Mesenchymal stem cell (in vitro differentiated cells and primary cell): ENCODE data around the gene CCDC178.
A peak's percentile ranks its signal among the peaks of the same experiment; 100 is the strongest.

Source experiments
- DNase-seq: peaks from one replicate; pipeline ENCODE4 v3.0.0-alpha.2; 2013
- H2AFZ ChIP-seq: one replicate; pipeline ENCODE4 v1.6.1; 2013; ENCODE audit warnings: low read depth, mild to moderate bottlenecking, control low read depth, inconsistent platforms, low read length, moderate library complexity
- H2AK5ac ChIP-seq: 2 replicates; pipeline ENCODE4 v1.6.1; 2013; ENCODE audit warnings: low read length, moderate library complexity, mild to moderate bottlenecking, inconsistent platforms; ENCODE audit not compliant: severe bottlenecking
- H2BK120ac ChIP-seq: one replicate; pipeline ENCODE4 v1.6.1; 2013; ENCODE audit warnings: low read depth, mild to moderate bottlenecking, inconsistent platforms, low read length, moderate library complexity
- H2BK12ac ChIP-seq, 2 experiments: one replicate each; pipeline ENCODE4 v1.6.1; 2013; ENCODE audit warnings: inconsistent platforms in 2 of 2, low read length in 2 of 2, mild to moderate bottlenecking in 2 of 2, moderate library complexity in 2 of 2, control low read depth in 1 of 2
- H2BK15ac ChIP-seq: one replicate; pipeline ENCODE4 v1.6.1; 2013; ENCODE audit warnings: mild to moderate bottlenecking, low read depth, inconsistent platforms; ENCODE audit not compliant: poor library complexity, severe bottlenecking
- H2BK5ac ChIP-seq: 2 replicates; pipeline ENCODE4 v1.6.1; 2013; ENCODE audit warnings: low read depth, mild to moderate bottlenecking, low read length, control low read depth, inconsistent platforms; ENCODE audit not compliant: poor library complexity, severe bottlenecking
- H3K14ac ChIP-seq, 2 experiments: one replicate each; pipeline ENCODE4 v1.6.1; 2013; ENCODE audit warnings: inconsistent platforms in 2 of 2, low read length in 2 of 2, control low read depth in 1 of 2, mild to moderate bottlenecking in 1 of 2, moderate library complexity in 1 of 2
- H3K18ac ChIP-seq, 2 experiments: one replicate each; pipeline ENCODE4 v1.6.1; 2013; ENCODE audit warnings: inconsistent platforms in 2 of 2, low read length in 2 of 2, control low read depth in 1 of 2, low read depth in 1 of 2, mild to moderate bottlenecking in 1 of 2
- H3K23ac ChIP-seq, 2 experiments: one replicate each; pipeline ENCODE4 v1.6.1; 2013; ENCODE audit warnings: inconsistent platforms in 2 of 2, low read length in 2 of 2, mild to moderate bottlenecking in 2 of 2, moderate library complexity in 2 of 2, control low read depth in 1 of 2
- H3K27ac ChIP-seq: 2 replicates; pipeline ENCODE4 v1.5.1; 2013; ENCODE audit warnings: mild to moderate bottlenecking, moderate library complexity, low read length, control low read depth, inconsistent platforms; ENCODE audit not compliant: poor library complexity, severe bottlenecking
- H3K27me3 ChIP-seq, 2 experiments: 2 replicates each; pipeline versions ENCODE4 v1.6.1 to v1.7.0; 2013; ENCODE audit warnings: low read length in 2 of 2, mild to moderate bottlenecking in 2 of 2, moderate library complexity in 2 of 2, control low read depth in 1 of 2, inconsistent platforms in 1 of 2; ENCODE audit not compliant: control insufficient read depth in 1 of 2, insufficient read depth in 1 of 2
- H3K36me3 ChIP-seq, 2 experiments: 2 replicates each; pipeline versions ENCODE4 v1.6.1 to v1.7.0; 2013; ENCODE audit warnings: low read length in 2 of 2, control low read depth in 1 of 2, inconsistent platforms in 1 of 2, low read depth in 1 of 2, mild to moderate bottlenecking in 1 of 2; ENCODE audit not compliant: insufficient read depth in 2 of 2, control insufficient read depth in 1 of 2
- H3K4ac ChIP-seq, 2 experiments: one replicate each; pipeline ENCODE4 v1.6.1; 2013; ENCODE audit warnings: inconsistent platforms in 2 of 2, low read length in 2 of 2, mild to moderate bottlenecking in 2 of 2, moderate library complexity in 2 of 2, control low read depth in 1 of 2, low read depth in 1 of 2
- H3K4me1 ChIP-seq: 2 replicates; pipeline ENCODE4 v1.6.1; 2013; ENCODE audit warnings: low read depth, low read length, control low read depth; ENCODE audit not compliant: control insufficient read depth, insufficient read depth
- H3K4me2 ChIP-seq: 2 replicates; pipeline ENCODE4 v1.6.1; 2013; ENCODE audit warnings: low read length, mild to moderate bottlenecking, inconsistent platforms; ENCODE audit not compliant: poor library complexity, severe bottlenecking
- H3K4me3 ChIP-seq, 2 experiments: 2 replicates each; pipeline versions ENCODE4 v1.5.1 to v1.7.0; 2013; ENCODE audit warnings: low read length in 2 of 2, mild to moderate bottlenecking in 2 of 2, control low read depth in 1 of 2, low read depth in 1 of 2; ENCODE audit not compliant: insufficient read depth in 1 of 2
- H3K79me1 ChIP-seq: replicated peaks from 2 replicates; pipeline ENCODE4 v1.6.1; 2013; ENCODE audit warnings: mild to moderate bottlenecking, control low read depth, low read length, inconsistent platforms; ENCODE audit not compliant: poor library complexity, severe bottlenecking
- H3K9ac ChIP-seq: 2 replicates; pipeline ENCODE4 v1.7.0; 2013; ENCODE audit warnings: mild to moderate bottlenecking, low read length, moderate library complexity
- H3K9me3 ChIP-seq: 2 replicates; pipeline ENCODE4 v1.7.0; 2013; ENCODE audit warnings: mild to moderate bottlenecking, low read length; ENCODE audit not compliant: control insufficient read depth
- H4K8ac ChIP-seq: one replicate; pipeline ENCODE4 v1.6.1; 2013; ENCODE audit warnings: inconsistent platforms, mild to moderate bottlenecking, low read length, moderate library complexity
- H4K91ac ChIP-seq: one replicate; pipeline ENCODE4 v1.6.1; 2013; ENCODE audit warnings: mild to moderate bottlenecking, low read length, inconsistent platforms
- WGBS: methylation state at CpG from one replicate; pipeline ENCODE4 v1.1.7; 2013; ENCODE audit warnings: mixed read lengths; 5-methylcytosine and 5-hydroxymethylcytosine counted together

Gene CCDC178

DNA sequence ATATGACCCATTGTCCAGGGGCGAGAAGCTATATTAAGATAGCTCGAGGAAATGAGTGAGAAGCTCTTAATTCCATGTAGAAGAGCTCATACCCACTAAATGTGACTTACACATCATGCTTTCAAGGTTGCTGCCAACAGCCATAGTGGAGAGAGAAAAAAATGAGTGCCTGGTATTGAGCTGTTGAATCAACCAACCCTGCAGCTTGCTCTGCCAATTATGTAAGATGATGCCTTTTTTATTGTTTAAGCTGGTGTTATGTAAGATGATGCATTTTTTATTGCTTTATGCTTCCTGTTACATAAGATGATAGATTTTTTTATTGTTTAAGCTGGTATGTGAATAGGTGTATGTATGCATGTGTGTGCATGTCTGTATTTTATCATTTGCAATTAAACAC lies 228.2 kb downstream of the CCDC178 start:
- Histone ChIP-seq H2BK15ac (no peak overlapping the region), H3K9ac (no peak overlapping the region), H4K8ac (no peak overlapping the region), H2AFZ (no peak overlapping the region), H3K18ac (no peak overlapping the region), H2BK5ac (no peak overlapping the region), H3K27ac (no peak overlapping the region), H2AK5ac (no peak overlapping the region), H3K36me3 (no peaks in the 10 kb centered on the region), H3K4ac (no peak overlapping the region), H3K4me1 (no peaks in the 10 kb centered on the region), H2BK12ac (no peak overlapping the region), H3K14ac (no peak overlapping the region), H2BK120ac (no peak overlapping the region), H3K4me2 (no peak overlapping the region), H3K27me3 (peaks cover 0 to 5% of the 10 kb centered on the region in 2 experiments), H3K9me3 (no peaks in the 10 kb centered on the region), H3K23ac (no peak overlapping the region), H3K79me1 (no peaks in the 10 kb centered on the region), H3K4me3 (no peak overlapping the region), H4K91ac (no peak overlapping the region)
- WGBS: no CpG with 5 or more reads among the region's 2 CpGs
- DNase-seq: no peak

GRCh38 chr18:33210575-33211189 lies 229.8 kb downstream of the CCDC178 start:
- H2BK12ac ChIP-seq: no peak overlapping the region
- DNase-seq: peak; percentile 46
- H2BK15ac ChIP-seq: no peak overlapping the region
- no peak overlapping the region for H3K4me3 ChIP-seq
- 20% methylated on average over 2 of the region's 6 CpGs for WGBS
- no peak overlapping the region for H3K23ac ChIP-seq
- H2BK120ac ChIP-seq: no peak overlapping the region
- no peak overlapping the region for H3K27ac ChIP-seq
- H3K27me3 ChIP-seq: peaks cover 0 to 5% of the 10 kb centered on the region in 2 experiments
- H3K9ac ChIP-seq: no peak overlapping the region
- H3K4ac ChIP-seq: no peak overlapping the region
- H3K4me1 ChIP-seq: no peaks in the 10 kb centered on the region
- no peaks in the 10 kb centered on the region for H3K9me3 ChIP-seq
- no peaks in the 10 kb centered on the region for H3K36me3 ChIP-seq
- H2AK5ac ChIP-seq: no peak overlapping the region
- peak overlapping the region; percentile 43 for H3K4me2 ChIP-seq
- H2AFZ ChIP-seq: no peak overlapping the region
- no peak overlapping the region for H3K14ac ChIP-seq
- H2BK5ac ChIP-seq: no peak overlapping the region
- no peaks in the 10 kb centered on the region for H3K79me1 ChIP-seq
- no peak overlapping the region for H4K8ac ChIP-seq
- no peak overlapping the region for H3K18ac ChIP-seq
- no peak overlapping the region for H4K91ac ChIP-seq

GRCh38 chr18:33205777-33206176 lies 234.7 kb downstream of the CCDC178 start:
- WGBS: 100% methylated on average over 1 of the region's 1 CpG
- Histone ChIP-seq H4K8ac (no peak overlapping the region), H3K4me1 (no peaks in the 10 kb centered on the region), H3K36me3 (no peaks in the 10 kb centered on the region), H2AFZ (no peak overlapping the region), H3K79me1 (no peaks in the 10 kb centered on the region), H3K27me3 (peaks cover 0 to 5% of the 10 kb centered on the region in 2 experiments), H2BK120ac (no peak overlapping the region), H3K9me3 (no peaks in the 10 kb centered on the region), H2BK5ac (no peak overlapping the region), H3K23ac (no peak overlapping the region), H3K18ac (peak overlapping the region in 1 of 2 experiments; percentile 62), H3K4me2 (no peak overlapping the region), H3K4me3 (no peak overlapping the region), H3K9ac (no peak overlapping the region), H4K91ac (peak overlapping the region; percentile 23), H2BK15ac (no peak overlapping the region), H3K14ac (no peak overlapping the region), H3K27ac (no peak overlapping the region), H2AK5ac (no peak overlapping the region), H3K4ac (no peak overlapping the region), H2BK12ac (no peak overlapping the region)
- no peak for DNase-seq

- Histone ChIP-seq H2AFZ (no peak overlapping the region), H3K79me1 (no peaks in the 10 kb centered on the region), H2AK5ac (no peak overlapping the region), H2BK12ac (no peak overlapping the region), H3K4ac (no peak overlapping the region), H3K27me3 (peaks cover 0 to 3% of the 10 kb centered on the region in 2 experiments), H3K9ac (no peak overlapping the region), H2BK5ac (no peak overlapping the region), H3K4me1 (no peaks in the 10 kb centered on the region), H3K9me3 (no peaks in the 10 kb centered on the region), H2BK120ac (no peak overlapping the region), H3K4me3 (peak overlapping the region in 1 of 2 experiments; percentile 53), H3K18ac (no peak overlapping the region), H3K4me2 (peak overlapping the region; percentile 36), H2BK15ac (no peak overlapping the region), H3K27ac (no peak overlapping the region), H4K8ac (no peak overlapping the region), H3K23ac (no peak overlapping the region), H3K36me3 (no peaks in the 10 kb centered on the region), H4K91ac (peak overlapping the region; percentile 6), H3K14ac (no peak overlapping the region)
- DNase-seq: peak; percentile 53
- 37% methylated on average over 5 of the region's 8 CpGs for WGBS
Observed at GRCh38 chr18:33201509-33201926, 239.0 kb downstream of the CCDC178 start.
